OCI-LY7 (cell line): ENCODE data around the gene HDAC4. TPM values are rescaled to one million over a fixed set of nuclear protein-coding genes. Genes with fewer than 3 reads are reported as not detected.

Experiments used
- BruUV-seq: library from RNA; stranded (reverse); fragments of 400-500 nt; replicated peaks from 2 replicates; lab custom pipeline; 2021; lab: Mats Ljungman, UMichigan
- CTCF ChIA-PET: fragments of 300-600 bp; sonication (Branson Sonifier 250); formaldehyde crosslinking; loops from one replicate; lab custom pipeline; 2022; ENCODE audit warnings: antibody characterized with exemption; ENCODE audit not compliant: unreplicated experiment; lab: Charles Lee
- POLR2A ChIA-PET: fragments of 300-600 bp; sonication (Branson Sonifier 250); formaldehyde crosslinking; loops from one replicate; lab custom pipeline; 2022; ENCODE audit warnings: antibody characterized with exemption; lab: Charles Lee
- DNase-seq: peaks from one replicate; pipeline ENCODE4 v3.0.0-alpha.2; 2015; ENCODE audit warnings: low spot score
- H2AFZ ChIP-seq: fragments of 200-600 bp; sonication (generic), shearing (Covaris generic); 2 replicates; pipeline ENCODE4 v1.6.1; 2014; ENCODE audit warnings: mild to moderate bottlenecking, antibody characterized with exemption, low read length, moderate library complexity
- H3K27ac ChIP-seq: fragments of 200-600 bp; sonication (generic); 2 replicates; pipeline ENCODE4 v1.5.1; 2014; ENCODE audit warnings: mixed run types, low read depth, mild to moderate bottlenecking, moderate library complexity, low read length, inconsistent platforms; ENCODE audit not compliant: poor library complexity, severe bottlenecking
- H3K36me3 ChIP-seq: fragments of 200-600 bp; sonication (generic); 2 replicates; pipeline ENCODE4 v1.6.1; 2014; ENCODE audit warnings: mild to moderate bottlenecking, antibody characterized with exemption, low read length, moderate library complexity, mixed read lengths; ENCODE audit not compliant: insufficient read depth
- H3K4me1 ChIP-seq: fragments of 200-600 bp; sonication (generic); 2 replicates; pipeline ENCODE4 v1.5.1; 2014; ENCODE audit warnings: mild to moderate bottlenecking, low read length; ENCODE audit not compliant: insufficient read depth, poor library complexity, severe bottlenecking
- H3K4me2 ChIP-seq: fragments of 200-600 bp; sonication (generic); 2 replicates; pipeline ENCODE4 v1.6.1; 2014; ENCODE audit warnings: mild to moderate bottlenecking, low read length
- H3K4me3 ChIP-seq: fragments of 200-600 bp; sonication (generic); 2 replicates; pipeline ENCODE4 v1.5.1; 2014; ENCODE audit warnings: mild to moderate bottlenecking, low read depth, low read length; ENCODE audit not compliant: poor library complexity, severe bottlenecking
- H3K79me2 ChIP-seq: fragments of 200-600 bp; sonication (generic); 2 replicates; pipeline ENCODE4 v1.6.1; 2016; ENCODE audit warnings: low read depth, mild to moderate bottlenecking, low read length, moderate library complexity, mixed read lengths; ENCODE audit not compliant: insufficient read depth
- H3K9me2 ChIP-seq: fragments of 200-600 bp; sonication (generic); 2 replicates; pipeline ENCODE4 v1.6.1; 2016; ENCODE audit warnings: mild to moderate bottlenecking, low read length, mixed read lengths; ENCODE audit not compliant: insufficient read depth
- H3K9me3 ChIP-seq: fragments of 200-600 bp; sonication (generic); 2 replicates; pipeline ENCODE4 v1.6.1; 2014; ENCODE audit warnings: mild to moderate bottlenecking, mixed run types, low read length, mixed read lengths
- H4K20me1 ChIP-seq: fragments of 200-600 bp; sonication (generic); 2 replicates; pipeline ENCODE4 v1.6.1; 2014; ENCODE audit warnings: mild to moderate bottlenecking, antibody characterized with exemption, low read length, moderate library complexity, mixed read lengths; ENCODE audit not compliant: insufficient read depth
- CTCF ChIP-seq: fragments of 200-600 bp; sonication (generic); conservative IDR thresholded peaks from 2 replicates; pipeline ENCODE4 v1.5.1; 2014; ENCODE audit warnings: mild to moderate bottlenecking, antibody characterized with exemption, low read length, moderate library complexity, mixed read lengths
- EZH2phosphoT487 ChIP-seq: fragments of 200-600 bp; sonication (generic); IDR thresholded peaks from 2 replicates; pipeline ENCODE4 v1.6.1; 2018; ENCODE audit warnings: low read depth, borderline replicate concordance, mild to moderate bottlenecking, mixed run types, antibody characterized with exemption, low read length, moderate library complexity, mixed read lengths
- intact Hi-C: fragments of 100-400 bp; cut with micrococcal nuclease; formaldehyde crosslinking; loops from one replicate; pipeline ENCODE4 v1.10.0; 2022; ENCODE audit not compliant: unreplicated experiment
- total RNA-seq, 2 experiments: library from RNA; depleted of rRNA in 1 of 2; stranded (reverse); fragments of >200 nt in 1 of 2; shearing (Covaris generic) in 1 of 2; gene quantifications; 2 replicates each; pipeline ENCODE4 v1.2.3, GENCODE V29; 2014 to 2022

The HDAC4 gene
- total RNA-seq, 2 experiments from 2014 or later: 10.2 to 20.6 TPM

GRCh38 chr2:239015218-239015900 lies 385.5 kb downstream of the HDAC4 start:
- DNase-seq: no peak
- CTCF ChIA-PET: no interaction called here
- no peaks in the 10 kb centered on the region for H4K20me1 ChIP-seq
- POLR2A ChIA-PET: no interaction called here
- no peaks in the 10 kb centered on the region for H3K9me3 ChIP-seq
- H3K4me2 ChIP-seq: no peak overlapping the region
- no peaks in the 10 kb centered on the region for H3K9me2 ChIP-seq
- BruUV-seq: no TSS peak
- no peak for TF ChIP-seq CTCF
- TF ChIP-seq EZH2phosphoT487: no peak
- no peaks in the 10 kb centered on the region for H3K79me2 ChIP-seq
- no peak overlapping the region for H3K27ac ChIP-seq
- no peaks in the 10 kb centered on the region for H3K36me3 ChIP-seq
- no peaks in the 10 kb centered on the region for H3K4me1 ChIP-seq
- H2AFZ ChIP-seq: no peak overlapping the region
- intact Hi-C loops: no loop called here
- H3K4me3 ChIP-seq: no peak overlapping the region

DNA sequence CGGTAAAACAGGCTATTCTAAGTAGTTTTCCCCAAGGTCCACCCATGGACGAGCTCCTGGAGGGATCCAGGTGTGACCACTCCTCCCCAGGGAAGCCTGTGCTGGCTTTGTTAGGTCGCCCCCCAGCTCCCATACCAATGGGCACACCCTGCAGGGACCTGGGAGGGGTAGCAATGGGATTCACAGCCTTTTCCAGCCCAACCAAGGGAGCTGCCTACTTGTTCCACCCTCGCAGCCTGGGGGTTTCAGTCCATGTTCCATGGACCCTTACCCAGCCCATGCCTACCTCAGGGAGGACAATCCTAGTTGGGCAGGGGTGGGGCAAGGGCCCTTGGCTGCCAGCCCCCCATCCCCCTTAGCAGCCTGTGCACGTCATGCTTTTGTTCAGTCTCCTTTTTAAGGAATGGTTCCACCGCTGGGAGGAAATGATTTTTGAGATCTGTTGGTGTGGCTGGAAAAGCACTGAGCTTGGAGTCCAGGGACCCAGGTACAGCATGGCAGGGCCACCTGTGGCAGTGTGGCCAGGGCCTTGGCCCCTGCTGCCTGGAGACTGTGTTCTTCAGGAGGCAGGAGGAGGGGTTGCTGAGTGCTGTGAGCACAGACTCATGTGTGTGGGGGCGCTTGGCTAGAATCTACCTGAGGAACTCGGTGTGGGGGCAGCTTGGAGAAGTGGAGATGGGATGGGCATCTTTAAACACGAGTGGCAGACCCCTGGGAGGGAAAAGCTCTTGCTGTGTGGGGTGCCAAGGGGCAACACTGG lies 386.2 kb downstream of the HDAC4 start:
- Histone ChIP-seq H3K36me3 (no peaks in the 10 kb centered on the region), H4K20me1 (no peaks in the 10 kb centered on the region), H3K9me3 (no peaks in the 10 kb centered on the region), H3K79me2 (no peaks in the 10 kb centered on the region), H3K4me3 (no peak overlapping the region), H2AFZ (no peak overlapping the region), H3K4me2 (no peak overlapping the region), H3K9me2 (no peaks in the 10 kb centered on the region), H3K27ac (no peak overlapping the region), H3K4me1 (no peaks in the 10 kb centered on the region)
- no TSS peak for BruUV-seq
- intact Hi-C loops: no loop called here
- no peak for DNase-seq
- ChIA-PET CTCF (no interaction called here), POLR2A (no interaction called here)
- TF ChIP-seq CTCF: no peak
- no peak for TF ChIP-seq EZH2phosphoT487

- H3K79me2 ChIP-seq: no peaks in the 10 kb centered on the region
- H4K20me1 ChIP-seq: no peaks in the 10 kb centered on the region
- H3K36me3 ChIP-seq: no peaks in the 10 kb centered on the region
- DNase-seq: no peak
- intact Hi-C loops: no loop called here
- TF ChIP-seq EZH2phosphoT487: no peak
- no peak for TF ChIP-seq CTCF
- POLR2A ChIA-PET: no interaction called here
- CTCF ChIA-PET: no interaction called here
- H3K4me1 ChIP-seq: no peaks in the 10 kb centered on the region
- no peaks in the 10 kb centered on the region for H3K9me2 ChIP-seq
- H2AFZ ChIP-seq: no peak overlapping the region
- H3K4me3 ChIP-seq: no peak overlapping the region
- no peak overlapping the region for H3K27ac ChIP-seq
- no peaks in the 10 kb centered on the region for H3K9me3 ChIP-seq
- BruUV-seq: no TSS peak
- H3K4me2 ChIP-seq: no peak overlapping the region
Observed at GRCh38 chr2:239013678-239013976, 387.2 kb downstream of the HDAC4 start.
